RWPE1 (cell line): Measurements from ENCODE around the gene LRPPRC.
"Not testable (repeated sequence)": the region's sequence is repeated elsewhere in the genome, so short reads cannot be mapped to it uniquely, and the experiment has no call there.

Source experiments
- CTCF ChIA-PET: fragments of 350-600 bp; sonication (Branson Sonifier 250); formaldehyde crosslinking; extraction: SDS; loops from one replicate; lab custom pipeline; 2021; lab: Yijun Ruan, JAX
- POLR2A ChIA-PET: fragments of 400-600 bp; formaldehyde crosslinking; extraction: SDS; loops from one replicate; lab custom pipeline; 2020; ENCODE audit warnings: antibody characterized with exemption; ENCODE audit not compliant: low non-redundant PET; lab: Yijun Ruan, JAX
- DNase-seq: peaks from one replicate; pipeline ENCODE4 v3.0.0; 2012; ENCODE audit warnings: low spot score
- H3K27ac ChIP-seq: fragments of 450-650 bp; 2 replicates; pipeline ENCODE4 v1.5.1; 2017
- CTCF ChIP-seq: fragments of 450-650 bp; conservative IDR thresholded peaks from 2 replicates; pipeline ENCODE4 v1.5.1; 2017; ENCODE audit warnings: low read depth, mild to moderate bottlenecking

LRPPRC gene

DNA sequence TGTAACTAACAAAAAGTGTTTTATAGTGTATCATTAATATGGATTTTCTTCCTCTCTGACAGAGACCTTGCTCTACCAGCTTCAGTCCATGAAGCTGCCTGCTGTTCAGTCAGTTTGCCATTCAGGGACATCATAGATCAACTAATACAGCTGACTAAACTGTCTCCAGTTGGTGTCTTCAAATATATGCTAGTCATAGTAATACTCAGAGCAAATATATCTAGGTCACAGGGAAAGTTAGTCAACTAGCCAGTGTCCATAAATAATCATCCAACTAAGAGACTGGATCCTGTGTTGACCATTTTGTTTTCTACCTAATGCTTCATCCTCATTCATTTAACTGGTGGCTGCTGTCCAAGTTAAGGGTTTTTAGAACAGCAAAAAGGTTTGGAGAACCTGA, 38.2 kb upstream of the LRPPRC start:
- no peak for TF ChIP-seq CTCF
- H3K27ac ChIP-seq, result no peak overlapping the region
- POLR2A ChIA-PET, result no interaction called here
- no peak for DNase-seq
- CTCF ChIA-PET, result interaction anchor here (1.0 kb wide), 1 partner anchor 445 kb away, joined by 3 read pairs; no protein-coding TSS in a partner anchor

DNA sequence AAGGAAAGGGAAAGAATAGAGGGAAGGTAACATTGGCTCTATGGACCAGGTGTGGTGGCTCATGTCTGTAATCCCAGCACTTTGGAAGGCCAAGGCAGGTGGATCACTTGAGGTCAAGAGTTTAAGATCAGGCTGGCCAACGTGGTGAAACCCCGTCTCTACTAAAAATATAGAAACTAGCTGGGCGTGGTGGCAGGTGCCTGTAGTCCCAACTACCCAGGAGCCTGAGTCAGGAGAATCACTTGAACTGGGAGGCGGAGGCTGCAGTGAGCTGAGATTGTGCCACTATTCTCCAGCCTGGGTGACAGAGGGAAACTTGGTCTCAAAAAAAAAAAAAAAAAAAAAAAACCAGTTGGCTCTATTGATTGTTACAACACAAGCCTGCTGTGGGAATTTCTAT, 31.3 kb upstream of the LRPPRC start:
- POLR2A ChIA-PET, DNase-seq, CTCF ChIA-PET, H3K27ac ChIP-seq: not testable (repeated sequence)

GRCh38 chr2:44016282-44016681, 20.5 kb upstream of the LRPPRC start:
- no peak overlapping the region for H3K27ac ChIP-seq
- CTCF ChIA-PET, result no interaction called here
- no peak for TF ChIP-seq CTCF
- POLR2A ChIA-PET, result no interaction called here
- DNase-seq, result peak; percentile 42

- H3K27ac ChIP-seq, result no peak overlapping the region
- no peak for TF ChIP-seq CTCF
- DNase-seq, result no peak
- ChIA-PET CTCF (interaction anchor here (0.5 kb wide), 1 partner anchor 1974 kb away, joined by 4 read pairs; no protein-coding TSS in a partner anchor), POLR2A (no interaction called here)
Measured at GRCh38 chr2:44015239-44015638, 19.4 kb upstream of the LRPPRC start.

- DNase-seq, H3K27ac ChIP-seq, POLR2A ChIA-PET: not testable (repeated sequence)
- CTCF ChIA-PET, result interaction anchor here (1.2 kb wide), 1 partner anchor 135 kb away, joined by 3 read pairs; no protein-coding TSS in a partner anchor
Measured at GRCh38 chr2:44013205-44013604, 17.4 kb upstream of the LRPPRC start.

DNA sequence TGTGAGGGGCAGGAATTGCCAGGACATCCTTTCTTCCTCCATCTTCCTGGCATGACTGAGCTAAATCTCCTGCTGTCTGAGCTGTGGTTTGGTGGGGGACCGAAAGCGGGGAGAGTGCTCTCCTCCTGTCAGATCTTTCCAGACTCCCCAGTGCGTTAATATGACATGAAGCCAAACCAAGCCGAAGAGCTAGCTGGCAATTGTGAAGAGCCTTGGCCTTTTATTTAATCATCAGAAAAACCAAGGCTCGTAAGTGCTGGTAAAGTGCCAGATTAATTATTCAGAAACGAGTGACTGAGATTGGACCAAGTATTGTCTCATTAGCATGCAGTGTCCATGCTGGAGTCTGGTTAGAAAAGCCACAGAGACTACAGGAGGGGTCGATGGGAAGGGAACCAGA, 14.5 kb upstream of the LRPPRC start:
- no peak overlapping the region for H3K27ac ChIP-seq
- CTCF ChIA-PET, result interaction anchor here (0.6 kb wide), 1 partner anchor 194 kb away, joined by 5 read pairs; no protein-coding TSS in a partner anchor
- POLR2A ChIA-PET, result no interaction called here
- no peak for DNase-seq
- TF ChIP-seq CTCF, result no peak

DNA sequence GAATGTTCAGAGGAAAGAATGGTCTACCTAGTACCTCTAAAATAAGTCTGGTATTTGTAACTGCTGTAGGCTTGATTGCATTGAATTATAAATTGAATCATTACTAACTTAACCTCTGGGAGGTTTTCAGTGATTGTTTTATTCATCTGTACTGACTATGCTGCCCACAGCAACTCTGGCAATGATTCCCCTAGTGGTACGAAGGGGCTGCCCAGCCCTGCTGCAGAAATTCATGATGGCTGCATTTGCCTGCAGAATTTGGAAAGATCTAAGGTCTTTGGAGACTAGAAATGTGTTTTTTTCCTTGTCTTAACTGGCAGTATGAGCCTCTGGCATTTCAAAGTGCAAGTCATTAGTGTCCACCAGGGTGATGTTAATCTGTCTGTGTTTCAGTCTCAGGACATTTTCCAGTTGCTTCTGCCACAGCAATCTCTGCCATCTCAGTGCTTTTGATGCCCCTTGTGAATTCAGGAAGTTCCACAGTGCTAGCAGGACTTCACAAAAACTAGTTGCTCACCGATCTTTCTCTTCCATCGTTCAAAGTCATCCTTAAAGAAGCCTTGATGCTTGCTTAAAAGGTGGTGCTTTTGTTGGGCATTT, 13.4 kb upstream of the LRPPRC start:
- no peak for DNase-seq
- ChIA-PET CTCF (interaction anchor here (1.0 kb wide), 1 partner anchor 328 kb away, joined by 4 read pairs; no protein-coding TSS in a partner anchor), POLR2A (no interaction called here)
- TF ChIP-seq CTCF, result no peak
- H3K27ac ChIP-seq, result no peak overlapping the region
